ENCODE measurements around the gene RPS5. TPM values are rescaled to one million over a fixed set of nuclear protein-coding genes. Genes with fewer than 3 reads are reported as not detected.
"Not testable (repeated sequence)": the region's sequence is repeated elsewhere in the genome, so short reads cannot be mapped to it uniquely, and the experiment has no call there.

Gene RPS5
- total RNA-seq, 1 donor from 2014 or later: 496 TPM

- no peak overlapping the region for H3K27ac ChIP-seq (replicated peaks)
- H3K36me3 ChIP-seq: peaks cover 89% of the 10 kb centered on the region
- no peak for DNase-seq
- H3K4me3 ChIP-seq: no peak overlapping the region
- H3K9me3 ChIP-seq (replicated peaks): peaks cover 100% of the 10 kb centered on the region
- no peaks in the 10 kb centered on the region for H3K27me3 ChIP-seq (ENCODE audit: low read depth)
- TF ChIP-seq CTCF (IDR thresholded peaks at IDR 0.05; ENCODE audit: borderline replicate concordance): no peak
- H3K4me1 ChIP-seq: peaks cover 9% of the 10 kb centered on the region
- intact Hi-C loops (cut with micrococcal nuclease): no loop called here
Observed at GRCh38 chr19:58434217-58434616, 47.1 kb downstream of the RPS5 start.

- H3K4me3 ChIP-seq: peak within 1 kb of the TSS; percentile 84
- H3K4me1 ChIP-seq: peaks cover 28% of the 10 kb centered on the region
- peaks cover 44% of the 10 kb centered on the region for H3K9me3 ChIP-seq (replicated peaks)
- intact Hi-C loops (cut with micrococcal nuclease): no loop called here
- TF ChIP-seq CTCF (IDR thresholded peaks at IDR 0.05; ENCODE audit: borderline replicate concordance): no peak
- peaks cover 38% of the 10 kb centered on the region for H3K36me3 ChIP-seq
- peak; percentile 97 for DNase-seq
- H3K27me3 ChIP-seq (ENCODE audit: low read depth): no peaks in the 10 kb centered on the region
- H3K27ac ChIP-seq (replicated peaks): peak within 1 kb of the TSS; percentile 82
Observed at GRCh38 chr19:58439576-58440554, 52.8 kb downstream of the RPS5 start, which contains the start of gene ZNF132. TSS of gene ZNF132 (minus strand) at chr19:58440153. CDS start at chr19:58439821, 332 bp downstream.

GRCh38 chr19:58440556-58440955 lies 53.5 kb downstream of the RPS5 start:
- peaks cover 31% of the 10 kb centered on the region for H3K36me3 ChIP-seq
- intact Hi-C loops (cut with micrococcal nuclease): no loop called here
- peak overlapping the region; percentile 84 for H3K4me3 ChIP-seq
- TF ChIP-seq CTCF (IDR thresholded peaks at IDR 0.05; ENCODE audit: borderline replicate concordance): no peak
- H3K4me1 ChIP-seq: peaks cover 28% of the 10 kb centered on the region
- DNase-seq: no peak
- H3K9me3 ChIP-seq (replicated peaks): peaks cover 38% of the 10 kb centered on the region
- H3K27me3 ChIP-seq (ENCODE audit: low read depth): no peaks in the 10 kb centered on the region
- peak overlapping the region; percentile 82 for H3K27ac ChIP-seq (replicated peaks)

GRCh38 chr19:58442986-58443385 lies 55.9 kb downstream of the RPS5 start:
- DNase-seq; H3K4me3 ChIP-seq; intact Hi-C loops (cut with micrococcal nuclease); H3K27me3 ChIP-seq (ENCODE audit: low read depth); H3K36me3 ChIP-seq; H3K27ac ChIP-seq (replicated peaks): not testable (repeated sequence)
- Histone ChIP-seq H3K4me1 (peaks cover 28% of the 10 kb centered on the region), H3K9me3 (replicated peaks) (peaks cover 13% of the 10 kb centered on the region)

Small RNA genes within 50 kb of the gene (microRNA-seq; reads per million reads assigned to microRNA genes)
- not detected for gene MIR4754

Other genes starting within 250 kb of the RPS5 start
- 7.8 TPM for gene ZNF329, start 236.5 kb upstream of the RPS5 start, total RNA-seq
- gene ZNF274, start 204.2 kb upstream of the RPS5 start, total RNA-seq: 19.3 TPM
- gene ZNF544, start 158.4 kb upstream of the RPS5 start, total RNA-seq: 24.0 TPM
- gene ZNF8, start 108.3 kb upstream of the RPS5 start, total RNA-seq: 4.9 TPM
- 22.7 TPM for gene ERVK3-1, start 81.9 kb upstream of the RPS5 start, total RNA-seq
- gene ZSCAN22, start 60.3 kb upstream of the RPS5 start, total RNA-seq: 1.8 TPM
- gene A1BG, start 33.8 kb upstream of the RPS5 start, total RNA-seq: 3.7 TPM
- gene ZNF497, start 24.5 kb upstream of the RPS5 start, total RNA-seq: 0.41 TPM
- 0.19 TPM for gene ZNF837, start 6.2 kb upstream of the RPS5 start, total RNA-seq
- not detected for gene RNF225, start 8.4 kb downstream of the RPS5 start, total RNA-seq
- 16.8 TPM for gene ZNF584, start 21.4 kb downstream of the RPS5 start, total RNA-seq
- 5.7 TPM for gene ZNF132, start 52.9 kb downstream of the RPS5 start, total RNA-seq
- 3.1 TPM for gene ZNF324B, start 64.4 kb downstream of the RPS5 start, total RNA-seq
- gene ZNF324, start 79.8 kb downstream of the RPS5 start, total RNA-seq: 5.3 TPM
- 4.9 TPM for gene ZNF446, start 89.1 kb downstream of the RPS5 start, total RNA-seq
- gene SLC27A5, start 124.7 kb downstream of the RPS5 start, total RNA-seq: 4.1 TPM
- gene ZBTB45, start 132.5 kb downstream of the RPS5 start, total RNA-seq: 10.2 TPM
- gene TRIM28, start 156.8 kb downstream of the RPS5 start, total RNA-seq: 136 TPM
- 124 TPM for gene CHMP2A, start 167.8 kb downstream of the RPS5 start, total RNA-seq
- gene UBE2M, start 171.3 kb downstream of the RPS5 start, total RNA-seq: 116 TPM
- 10.9 TPM for gene MZF1, start 186.1 kb downstream of the RPS5 start, total RNA-seq

All from left ventricle myocardium inferior (tissue), 1 donor.